Body of pancreas (tissue), 4 donors: ENCODE results near the gene SOX8.
"Not testable (repeated sequence)": the region's sequence is repeated elsewhere in the genome, so short reads cannot be mapped to it uniquely, and the experiment has no call there.

ENCODE experiments used
- POLR2A ChIP-seq, 3 donors: fragments of 450-650 bp; IDR thresholded peaks; one replicate each; pipeline ENCODE4 v1.6.1; 2016; ENCODE audit warnings: antibody characterized with exemption in 3 of 3, mild to moderate bottlenecking in 2 of 3
- TF ChIP-seq, protein P1 (sequence below), 7 experiments: fragments of 450-650 bp in 4 of 7; fragments of 200-600 bp in 3 of 7; sonication (generic) in 3 of 7; IDR thresholded peaks; one replicate each; pipeline ENCODE4 v1.5.1; 2016 to 2019; ENCODE audit warnings: antibody characterized with exemption in 7 of 7

DNA sequence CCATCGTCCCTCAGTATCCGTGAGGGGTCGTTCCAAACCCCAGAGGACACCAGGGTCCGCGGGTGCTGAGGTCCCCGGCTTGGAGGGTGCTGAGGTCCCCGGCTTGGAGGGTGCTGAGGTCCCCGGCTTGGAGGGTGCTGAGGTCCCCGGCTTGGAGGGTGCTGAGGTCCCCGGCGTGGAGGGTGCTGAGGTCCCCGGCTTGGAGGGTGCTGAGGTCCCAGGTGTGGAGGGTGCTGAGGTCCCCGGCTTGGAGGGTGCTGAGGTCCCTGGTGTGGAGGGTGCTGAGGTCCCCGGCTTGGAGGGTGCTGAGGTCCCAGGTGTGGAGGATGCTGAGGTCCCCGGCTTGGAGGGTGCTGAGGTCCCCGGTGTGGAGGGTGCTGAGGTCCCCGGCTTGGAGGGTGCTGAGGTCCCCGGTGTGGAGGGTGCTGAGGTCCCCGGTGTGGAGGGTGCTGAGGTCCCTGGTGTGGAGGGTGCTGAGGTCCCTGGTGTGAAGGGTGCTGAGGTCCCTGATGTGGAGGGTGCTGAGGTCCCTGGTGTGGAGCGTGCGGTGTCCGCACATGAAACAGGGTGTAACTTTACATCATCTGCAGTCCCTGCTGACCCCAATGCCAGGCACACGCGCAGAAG lies 43.7 kb downstream of the SOX8 start:
- TF ChIP-seq, protein P1, sequence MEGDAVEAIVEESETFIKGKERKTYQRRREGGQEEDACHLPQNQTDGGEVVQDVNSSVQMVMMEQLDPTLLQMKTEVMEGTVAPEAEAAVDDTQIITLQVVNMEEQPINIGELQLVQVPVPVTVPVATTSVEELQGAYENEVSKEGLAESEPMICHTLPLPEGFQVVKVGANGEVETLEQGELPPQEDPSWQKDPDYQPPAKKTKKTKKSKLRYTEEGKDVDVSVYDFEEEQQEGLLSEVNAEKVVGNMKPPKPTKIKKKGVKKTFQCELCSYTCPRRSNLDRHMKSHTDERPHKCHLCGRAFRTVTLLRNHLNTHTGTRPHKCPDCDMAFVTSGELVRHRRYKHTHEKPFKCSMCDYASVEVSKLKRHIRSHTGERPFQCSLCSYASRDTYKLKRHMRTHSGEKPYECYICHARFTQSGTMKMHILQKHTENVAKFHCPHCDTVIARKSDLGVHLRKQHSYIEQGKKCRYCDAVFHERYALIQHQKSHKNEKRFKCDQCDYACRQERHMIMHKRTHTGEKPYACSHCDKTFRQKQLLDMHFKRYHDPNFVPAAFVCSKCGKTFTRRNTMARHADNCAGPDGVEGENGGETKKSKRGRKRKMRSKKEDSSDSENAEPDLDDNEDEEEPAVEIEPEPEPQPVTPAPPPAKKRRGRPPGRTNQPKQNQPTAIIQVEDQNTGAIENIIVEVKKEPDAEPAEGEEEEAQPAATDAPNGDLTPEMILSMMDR (IDR thresholded peaks at IDR 0.05) = not testable (repeated sequence)
- not testable (repeated sequence) for TF ChIP-seq POLR2A (IDR thresholded peaks at IDR 0.05)
